HG02840 (cell line): ENCODE results near the gene PHYHD1.
"Not testable (repeated sequence)": the region's sequence is repeated elsewhere in the genome, so short reads cannot be mapped to it uniquely, and the experiment has no call there.

Source experiments
- ATAC-seq: cut with Tn5 transposase; IDR thresholded peaks from one replicate; pipeline ENCODE4 v1.9.1; 2021; ENCODE audit warnings: mild to moderate bottlenecking, moderate library complexity, moderate number of reproducible peaks; ENCODE audit not compliant: unreplicated experiment, low FRiP score

The PHYHD1 gene

GRCh38 chr9:128947527-128948301, 26.9 kb downstream of the PHYHD1 start, which contains the start of the genes DOLK and NUP188:
TSS of gene DOLK (minus strand) at chr9:128947603. CDS start at chr9:128947303, 300 bp downstream.
TSS of gene NUP188 (plus strand) at chr9:128947699. CDS start at chr9:128947720, 21 bp downstream.
- peak; percentile 78 for ATAC-seq

GRCh38 chr9:128961403-128961802, 40.6 kb downstream of the PHYHD1 start:
- not testable (repeated sequence) for ATAC-seq

GRCh38 chr9:128969491-128969890, 48.7 kb downstream of the PHYHD1 start:
- ATAC-seq, result no peak

GRCh38 chr9:128972956-128973355, 52.2 kb downstream of the PHYHD1 start:
- ATAC-seq, result no peak

GRCh38 chr9:128979111-128979510, 58.3 kb downstream of the PHYHD1 start:
- ATAC-seq, result no peak

GRCh38 chr9:128983536-128983935, 62.8 kb downstream of the PHYHD1 start:
- ATAC-seq, result no peak

GRCh38 chr9:128986671-128987070, 65.9 kb downstream of the PHYHD1 start:
- ATAC-seq, result no peak

- ATAC-seq, result no peak
Measured at GRCh38 chr9:128987805-128988204, 67.0 kb downstream of the PHYHD1 start.
